Calu3 (cell line): ENCODE results near the gene PAQR8. TPM values are rescaled to one million over a fixed set of nuclear protein-coding genes. Genes with fewer than 3 reads are reported as not detected.

Source experiments
- BruUV-seq: library from RNA; stranded (reverse); fragments of 400-500 nt; replicated peaks from 2 replicates; lab custom pipeline; 2021; lab: Mats Ljungman, UMichigan
- CTCF ChIA-PET: fragments of 300-600 bp; sonication (Branson Sonifier 250); formaldehyde crosslinking; loops from one replicate; lab custom pipeline; 2022; ENCODE audit warnings: antibody characterized with exemption; lab: Charles Lee
- DNase-seq: peaks from one replicate; pipeline ENCODE4 v3.0.0; 2022
- H3K27ac Mint-ChIP-seq: one replicate; pipeline ENCODE4 v1.8.0; 2022; ENCODE audit warnings: mixed read lengths; ENCODE audit not compliant: unreplicated experiment
- H3K27me3 Mint-ChIP-seq: one replicate; pipeline ENCODE4 v1.8.0; 2022; ENCODE audit warnings: mixed read lengths; ENCODE audit not compliant: unreplicated experiment
- H3K36me3 Mint-ChIP-seq: one replicate; pipeline ENCODE4 v1.8.0; 2022; ENCODE audit warnings: mild to moderate bottlenecking, moderate library complexity, mixed read lengths; ENCODE audit not compliant: insufficient read depth, unreplicated experiment
- H3K4me1 Mint-ChIP-seq: one replicate; pipeline ENCODE4 v1.8.0; 2022; ENCODE audit warnings: mild to moderate bottlenecking, low read depth, mixed read lengths; ENCODE audit not compliant: unreplicated experiment
- H3K4me3 Mint-ChIP-seq: one replicate; pipeline ENCODE4 v1.8.0; 2022; ENCODE audit warnings: mild to moderate bottlenecking, low read depth, moderate library complexity, mixed read lengths; ENCODE audit not compliant: unreplicated experiment
- H3K9me3 Mint-ChIP-seq: one replicate; pipeline ENCODE4 v1.8.0; 2022; ENCODE audit warnings: low read depth, mixed read lengths; ENCODE audit not compliant: unreplicated experiment
- CTCF ChIP-seq: fragments of 200-600 bp; IDR thresholded peaks from one replicate; pipeline ENCODE4 v1.8.0; 2022; ENCODE audit warnings: antibody characterized with exemption; ENCODE audit not compliant: unreplicated experiment
- intact Hi-C: fragments of 100-400 bp; cut with micrococcal nuclease; formaldehyde crosslinking; loops from one replicate; pipeline ENCODE4 v1.10.0; 2022; ENCODE audit not compliant: unreplicated experiment
- total RNA-seq: library from RNA; stranded (reverse); gene quantifications from 2 replicates; pipeline ENCODE4 v1.2.3, GENCODE V29; 2022

Gene PAQR8
- total RNA-seq, 1 experiment from 2014 or later: 16.3 TPM

- Mint-ChIP-seq H3K4me1 (peaks cover 55% of the 10 kb centered on the region), H3K9me3 (no peaks in the 10 kb centered on the region), H3K36me3 (peaks cover 48% of the 10 kb centered on the region), H3K27ac (no peak overlapping the region), H3K4me3 (no peak overlapping the region), H3K27me3 (no peaks in the 10 kb centered on the region)
- TF ChIP-seq CTCF: no peak
- no peak for DNase-seq
- CTCF ChIA-PET: no interaction called here
- intact Hi-C loops: no loop called here
- BruUV-seq: no TSS peak
These were observed 4.1 kb downstream of the PAQR8 start for GRCh38 chr6:52365866-52366540.

DNA sequence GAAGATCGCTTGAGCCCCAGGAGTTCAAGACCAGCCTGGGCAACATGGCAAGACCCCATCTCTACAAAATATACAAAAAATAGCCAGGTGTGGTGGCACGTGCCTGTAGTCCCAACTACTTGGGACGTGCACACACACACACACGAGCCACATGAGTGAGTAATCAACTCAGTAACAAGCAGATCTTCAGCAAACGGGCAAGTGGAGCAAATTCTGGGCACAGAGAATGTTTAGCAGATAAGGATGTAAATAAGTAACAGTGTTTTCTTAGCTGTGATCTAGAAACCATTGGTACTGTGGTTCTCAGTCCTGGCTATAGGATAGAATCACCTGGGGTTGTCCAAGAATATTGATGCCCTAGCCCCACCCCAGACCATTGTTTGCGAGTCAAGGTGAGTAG lies 6.1 kb downstream of the PAQR8 start:
- CTCF ChIA-PET: interaction anchor here (0.7 kb wide), 1 partner anchor 40 kb away, joined by 3 read pairs; no protein-coding TSS in a partner anchor
- Mint-ChIP-seq H3K36me3 (peaks cover 33% of the 10 kb centered on the region), H3K4me3 (no peak overlapping the region), H3K9me3 (no peaks in the 10 kb centered on the region), H3K27ac (peak overlapping the region; percentile 44), H3K27me3 (no peaks in the 10 kb centered on the region), H3K4me1 (peaks cover 49% of the 10 kb centered on the region)
- no peak for DNase-seq
- intact Hi-C loops: no loop called here
- BruUV-seq: no TSS peak
- TF ChIP-seq CTCF: no peak

- Mint-ChIP-seq H3K27ac (no peak overlapping the region), H3K36me3 (peaks cover 30% of the 10 kb centered on the region), H3K9me3 (peaks cover 7% of the 10 kb centered on the region), H3K4me3 (no peak overlapping the region), H3K4me1 (peaks cover 38% of the 10 kb centered on the region), H3K27me3 (no peaks in the 10 kb centered on the region)
- DNase-seq: no peak
- TF ChIP-seq CTCF: no peak
- CTCF ChIA-PET: no interaction called here
- intact Hi-C loops: no loop called here
- BruUV-seq: no TSS peak
These were observed 7.3 kb downstream of the PAQR8 start for GRCh38 chr6:52369234-52369633.

DNA sequence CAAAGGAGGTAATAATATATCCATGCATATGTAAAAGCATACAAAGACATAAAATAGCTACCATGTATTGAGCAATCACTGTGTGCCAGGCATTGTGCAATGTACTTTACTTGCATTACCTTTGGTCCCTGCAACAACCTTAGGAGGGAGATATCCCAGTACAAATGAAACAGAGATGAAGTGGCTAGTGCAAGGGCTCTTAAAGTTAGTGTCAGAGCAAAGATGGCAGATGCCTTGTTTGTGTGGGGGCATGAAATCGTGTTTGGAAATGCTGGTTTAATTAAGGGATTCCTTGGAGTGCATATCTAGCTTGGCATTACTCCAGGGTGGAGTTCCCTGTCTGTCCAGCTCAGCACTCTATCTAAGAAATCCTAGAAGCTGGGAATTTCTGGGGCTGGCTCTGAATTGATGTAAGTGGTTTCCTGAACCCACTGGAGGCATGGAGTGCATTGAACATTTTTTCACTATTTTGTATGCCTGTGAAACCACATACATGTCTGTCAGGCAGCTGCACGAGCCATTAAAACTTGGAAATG lies 9.8 kb downstream of the PAQR8 start:
- Mint-ChIP-seq H3K36me3 (peaks cover 24% of the 10 kb centered on the region), H3K4me3 (no peak overlapping the region), H3K4me1 (peaks cover 40% of the 10 kb centered on the region), H3K27me3 (no peaks in the 10 kb centered on the region), H3K27ac (no peak overlapping the region), H3K9me3 (peaks cover 8% of the 10 kb centered on the region)
- no peak for DNase-seq
- BruUV-seq: no TSS peak
- intact Hi-C loops: no loop called here
- no peak for TF ChIP-seq CTCF
- CTCF ChIA-PET: interaction anchor here (0.7 kb wide), 1 partner anchor 111 kb away, joined by 6 read pairs; no protein-coding TSS in a partner anchor
